Measurements from ENCODE around the gene PSMC3IP. TPM values are rescaled to one million over a fixed set of nuclear protein-coding genes. Genes with fewer than 3 reads are reported as not detected.

Gene PSMC3IP
- total and polyA plus RNA-seq, 4 donors = 0.58 to 3.0 (median 1.1) TPM

DNA sequence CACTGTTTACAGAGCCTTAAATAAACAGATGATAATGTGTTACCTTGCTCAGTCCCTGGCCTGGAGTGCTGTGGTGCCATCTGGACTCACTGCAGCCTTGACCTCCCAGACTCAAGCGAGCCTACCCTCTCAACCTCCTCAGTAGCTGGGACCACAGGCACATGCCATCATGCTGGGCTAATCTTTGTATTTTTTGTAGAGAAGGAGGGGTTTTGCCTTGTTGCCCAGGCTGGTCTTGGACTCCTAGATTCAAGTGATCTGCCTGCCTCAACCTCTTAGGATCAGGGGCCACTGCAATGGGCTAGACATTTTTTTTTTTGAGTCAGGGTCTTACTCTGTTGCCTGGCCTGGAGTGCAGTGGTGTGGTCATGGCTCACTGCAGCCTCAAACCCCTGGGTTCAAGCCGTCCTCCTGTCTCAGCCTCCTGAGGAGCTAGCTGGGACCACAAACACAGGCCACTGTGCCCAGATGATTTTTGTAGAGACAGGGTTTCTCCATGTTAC is 46.5 kb downstream of the PSMC3IP start:
- H3K27ac ChIP-seq (ENCODE audit: low read depth in 1 of 2, low read length in 2 of 2) = peak overlapping the region; percentile 80 to 89
- H3K9ac ChIP-seq (ENCODE audit: low read depth in 1 of 2, low read length in 2 of 2) = no peak overlapping the region
- H3K27me3 ChIP-seq (ENCODE audit: control insufficient read depth in 4 of 4, insufficient read depth in 4 of 4, low read length in 3 of 4) = no peaks in the 10 kb centered on the region
- H3K4me3 ChIP-seq (ENCODE audit: low read depth in 1 of 3, low read length in 3 of 3) = no peak overlapping the region
- TF ChIP-seq FOXA1 (IDR thresholded peaks at IDR 0.05) (peak; percentile 96), GABPA (IDR thresholded peaks at IDR 0.05 in 1 of 2, conservative IDR thresholded peaks at IDR 0.05 in 1 of 2) (no peak), TAF1 (conservative IDR thresholded peaks at IDR 0.05) (no peak), YY1 (IDR thresholded peaks at IDR 0.05) (peak; percentile 29), SP1 (IDR thresholded peaks at IDR 0.05) (peak; percentile 73), NR2F2 (IDR thresholded peaks at IDR 0.05) (no peak), HNF4G (IDR thresholded peaks at IDR 0.05) (peak; percentile 24), EGR1 (IDR thresholded peaks at IDR 0.05; ENCODE audit: low read depth in 2 of 2) (no peak), FOXA2 (IDR thresholded peaks at IDR 0.05) (peak; percentile 97), RXRA (IDR thresholded peaks at IDR 0.05) (peak; percentile 76 to 86), JUND (IDR thresholded peaks at IDR 0.05) (peak in 1 of 2 donors; percentile 51), HNF4A (conservative IDR thresholded peaks at IDR 0.05) (peak; percentile 84 to 87), RAD21 (IDR thresholded peaks at IDR 0.05) (peak; percentile 7 to 16)
- TF ChIP-seq, protein P1, sequence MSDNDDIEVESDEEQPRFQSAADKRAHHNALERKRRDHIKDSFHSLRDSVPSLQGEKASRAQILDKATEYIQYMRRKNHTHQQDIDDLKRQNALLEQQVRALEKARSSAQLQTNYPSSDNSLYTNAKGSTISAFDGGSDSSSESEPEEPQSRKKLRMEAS (IDR thresholded peaks at IDR 0.05) = peak; percentile 63
- TF ChIP-seq, protein P2, sequence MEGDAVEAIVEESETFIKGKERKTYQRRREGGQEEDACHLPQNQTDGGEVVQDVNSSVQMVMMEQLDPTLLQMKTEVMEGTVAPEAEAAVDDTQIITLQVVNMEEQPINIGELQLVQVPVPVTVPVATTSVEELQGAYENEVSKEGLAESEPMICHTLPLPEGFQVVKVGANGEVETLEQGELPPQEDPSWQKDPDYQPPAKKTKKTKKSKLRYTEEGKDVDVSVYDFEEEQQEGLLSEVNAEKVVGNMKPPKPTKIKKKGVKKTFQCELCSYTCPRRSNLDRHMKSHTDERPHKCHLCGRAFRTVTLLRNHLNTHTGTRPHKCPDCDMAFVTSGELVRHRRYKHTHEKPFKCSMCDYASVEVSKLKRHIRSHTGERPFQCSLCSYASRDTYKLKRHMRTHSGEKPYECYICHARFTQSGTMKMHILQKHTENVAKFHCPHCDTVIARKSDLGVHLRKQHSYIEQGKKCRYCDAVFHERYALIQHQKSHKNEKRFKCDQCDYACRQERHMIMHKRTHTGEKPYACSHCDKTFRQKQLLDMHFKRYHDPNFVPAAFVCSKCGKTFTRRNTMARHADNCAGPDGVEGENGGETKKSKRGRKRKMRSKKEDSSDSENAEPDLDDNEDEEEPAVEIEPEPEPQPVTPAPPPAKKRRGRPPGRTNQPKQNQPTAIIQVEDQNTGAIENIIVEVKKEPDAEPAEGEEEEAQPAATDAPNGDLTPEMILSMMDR (IDR thresholded peaks at IDR 0.05; ENCODE audit: low read depth, low read length, missing input control) = no peak
- TF ChIP-seq, protein P3, sequence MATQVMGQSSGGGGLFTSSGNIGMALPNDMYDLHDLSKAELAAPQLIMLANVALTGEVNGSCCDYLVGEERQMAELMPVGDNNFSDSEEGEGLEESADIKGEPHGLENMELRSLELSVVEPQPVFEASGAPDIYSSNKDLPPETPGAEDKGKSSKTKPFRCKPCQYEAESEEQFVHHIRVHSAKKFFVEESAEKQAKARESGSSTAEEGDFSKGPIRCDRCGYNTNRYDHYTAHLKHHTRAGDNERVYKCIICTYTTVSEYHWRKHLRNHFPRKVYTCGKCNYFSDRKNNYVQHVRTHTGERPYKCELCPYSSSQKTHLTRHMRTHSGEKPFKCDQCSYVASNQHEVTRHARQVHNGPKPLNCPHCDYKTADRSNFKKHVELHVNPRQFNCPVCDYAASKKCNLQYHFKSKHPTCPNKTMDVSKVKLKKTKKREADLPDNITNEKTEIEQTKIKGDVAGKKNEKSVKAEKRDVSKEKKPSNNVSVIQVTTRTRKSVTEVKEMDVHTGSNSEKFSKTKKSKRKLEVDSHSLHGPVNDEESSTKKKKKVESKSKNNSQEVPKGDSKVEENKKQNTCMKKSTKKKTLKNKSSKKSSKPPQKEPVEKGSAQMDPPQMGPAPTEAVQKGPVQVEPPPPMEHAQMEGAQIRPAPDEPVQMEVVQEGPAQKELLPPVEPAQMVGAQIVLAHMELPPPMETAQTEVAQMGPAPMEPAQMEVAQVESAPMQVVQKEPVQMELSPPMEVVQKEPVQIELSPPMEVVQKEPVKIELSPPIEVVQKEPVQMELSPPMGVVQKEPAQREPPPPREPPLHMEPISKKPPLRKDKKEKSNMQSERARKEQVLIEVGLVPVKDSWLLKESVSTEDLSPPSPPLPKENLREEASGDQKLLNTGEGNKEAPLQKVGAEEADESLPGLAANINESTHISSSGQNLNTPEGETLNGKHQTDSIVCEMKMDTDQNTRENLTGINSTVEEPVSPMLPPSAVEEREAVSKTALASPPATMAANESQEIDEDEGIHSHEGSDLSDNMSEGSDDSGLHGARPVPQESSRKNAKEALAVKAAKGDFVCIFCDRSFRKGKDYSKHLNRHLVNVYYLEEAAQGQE (IDR thresholded peaks at IDR 0.05) = no peak
- TF ChIP-seq, protein P4, sequence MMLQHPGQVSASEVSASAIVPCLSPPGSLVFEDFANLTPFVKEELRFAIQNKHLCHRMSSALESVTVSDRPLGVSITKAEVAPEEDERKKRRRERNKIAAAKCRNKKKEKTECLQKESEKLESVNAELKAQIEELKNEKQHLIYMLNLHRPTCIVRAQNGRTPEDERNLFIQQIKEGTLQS (IDR thresholded peaks at IDR 0.05) = no peak
- TF ChIP-seq, protein P5, sequence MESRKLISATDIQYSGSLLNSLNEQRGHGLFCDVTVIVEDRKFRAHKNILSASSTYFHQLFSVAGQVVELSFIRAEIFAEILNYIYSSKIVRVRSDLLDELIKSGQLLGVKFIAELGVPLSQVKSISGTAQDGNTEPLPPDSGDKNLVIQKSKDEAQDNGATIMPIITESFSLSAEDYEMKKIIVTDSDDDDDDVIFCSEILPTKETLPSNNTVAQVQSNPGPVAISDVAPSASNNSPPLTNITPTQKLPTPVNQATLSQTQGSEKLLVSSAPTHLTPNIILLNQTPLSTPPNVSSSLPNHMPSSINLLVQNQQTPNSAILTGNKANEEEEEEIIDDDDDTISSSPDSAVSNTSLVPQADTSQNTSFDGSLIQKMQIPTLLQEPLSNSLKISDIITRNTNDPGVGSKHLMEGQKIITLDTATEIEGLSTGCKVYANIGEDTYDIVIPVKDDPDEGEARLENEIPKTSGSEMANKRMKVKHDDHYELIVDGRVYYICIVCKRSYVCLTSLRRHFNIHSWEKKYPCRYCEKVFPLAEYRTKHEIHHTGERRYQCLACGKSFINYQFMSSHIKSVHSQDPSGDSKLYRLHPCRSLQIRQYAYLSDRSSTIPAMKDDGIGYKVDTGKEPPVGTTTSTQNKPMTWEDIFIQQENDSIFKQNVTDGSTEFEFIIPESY (IDR thresholded peaks at IDR 0.05) = peak; percentile 19
- WGBS = 62% methylated on average over 2 of the region's 2 CpGs
- H3K4me1 ChIP-seq (ENCODE audit: control insufficient read depth in 4 of 4, insufficient read depth in 4 of 4, low read length in 3 of 4) = peaks cover 23 to 56% (median 42%) of the 10 kb centered on the region in 4 donors
- DNase-seq (ENCODE audit: low spot score) = no peak
- no peaks in the 10 kb centered on the region for H3K9me3 ChIP-seq (ENCODE audit: control insufficient read depth in 4 of 4, low read length in 3 of 4)
- H3K36me3 ChIP-seq (ENCODE audit: control insufficient read depth in 4 of 4, insufficient read depth in 3 of 4, low read depth in 1 of 4, low read length in 3 of 4) = no peaks in the 10 kb centered on the region
